ENCODE measurements around the gene CCP110. TPM values are rescaled to one million over a fixed set of nuclear protein-coding genes. Genes with fewer than 3 reads are reported as not detected.

Gene CCP110
- polyA plus RNA-seq, 1 experiment, result 2.6 TPM

- H3K27me3 ChIP-seq (ENCODE audit: control insufficient read depth, insufficient read depth, low read length), result no peaks in the 10 kb centered on the region
- ChIA-PET CTCF (interaction anchor here (1.0 kb wide), 2 partner anchors 8 to 420 kb away, joined by 3 to 6 read pairs; no protein-coding TSS in a partner anchor), POLR2A (no interaction called here)
- no peak for TF ChIP-seq CTCF (IDR thresholded peaks at IDR 0.05; ENCODE audit: insufficient read depth, low read depth, low read length)
- H3K36me3 ChIP-seq (ENCODE audit: control insufficient read depth, insufficient read depth, low read length), result peaks cover 6% of the 10 kb centered on the region; the same call in 1 of the 2 replicates
- no peak overlapping the region for H3K4me3 ChIP-seq (ENCODE audit: low read depth, low read length)
- no peak for DNase-seq (ENCODE audit: low read depth)
Measured at GRCh38 chr16:19505600-19506303, 18.0 kb upstream of the CCP110 start.

GRCh38 chr16:19506965-19507364 is 16.8 kb upstream of the CCP110 start:
- CTCF ChIA-PET, result interaction anchor here (1.0 to 1.3 kb wide), 2 partner anchors 9 to 421 kb away, joined by 5 to 6 read pairs; no protein-coding TSS in a partner anchor
- no peak for TF ChIP-seq CTCF (IDR thresholded peaks at IDR 0.05; ENCODE audit: insufficient read depth, low read depth, low read length)
- no peak overlapping the region for H3K4me3 ChIP-seq (ENCODE audit: low read depth, low read length)
- no peak for DNase-seq (ENCODE audit: low read depth)
- H3K36me3 ChIP-seq (ENCODE audit: control insufficient read depth, insufficient read depth, low read length), result peaks cover 4% of the 10 kb centered on the region; the same call in 1 of the 2 replicates
- POLR2A ChIA-PET, result no interaction called here
- no peaks in the 10 kb centered on the region for H3K27me3 ChIP-seq (ENCODE audit: control insufficient read depth, insufficient read depth, low read length)

GRCh38 chr16:19507867-19508266 is 15.9 kb upstream of the CCP110 start:
- TF ChIP-seq CTCF (IDR thresholded peaks at IDR 0.05; ENCODE audit: insufficient read depth, low read depth, low read length), result no peak
- Histone ChIP-seq H3K4me3 (ENCODE audit: low read depth, low read length) (no peak overlapping the region), H3K36me3 (ENCODE audit: control insufficient read depth, insufficient read depth, low read length) (peaks cover 2% of the 10 kb centered on the region; the same call in 1 of the 2 replicates), H3K27me3 (ENCODE audit: control insufficient read depth, insufficient read depth, low read length) (no peaks in the 10 kb centered on the region)
- ChIA-PET POLR2A (no interaction called here), CTCF (interaction anchor here (0.9 to 1.3 kb wide), 2 partner anchors 11 to 19 kb away, joined by 3 read pairs; no protein-coding TSS in a partner anchor)
- DNase-seq (ENCODE audit: low read depth), result no peak

- ChIA-PET CTCF (interaction anchor here (5.7 kb wide), 1 partner anchor 9 kb away, joined by 25 read pairs; no protein-coding TSS in a partner anchor), POLR2A (no interaction called here)
- no peak for TF ChIP-seq CTCF (IDR thresholded peaks at IDR 0.05; ENCODE audit: insufficient read depth, low read depth, low read length)
Measured at GRCh38 chr16:19512297-19512696, 11.4 kb upstream of the CCP110 start.

GRCh38 chr16:19513377-19514053 is 10.2 kb upstream of the CCP110 start:
- Histone ChIP-seq H3K4me3 (ENCODE audit: low read depth, low read length) (no peak overlapping the region), H3K36me3 (ENCODE audit: control insufficient read depth, insufficient read depth, low read length) (no peaks in the 10 kb centered on the region; the same call in none of the 2 replicates), H3K27me3 (ENCODE audit: control insufficient read depth, insufficient read depth, low read length) (no peaks in the 10 kb centered on the region)
- TF ChIP-seq CTCF (IDR thresholded peaks at IDR 0.05; ENCODE audit: insufficient read depth, low read depth, low read length), result no peak
- DNase-seq (ENCODE audit: low read depth), result no peak
- ChIA-PET POLR2A (interaction anchor here (0.6 kb wide), 1 partner anchor 11 kb away, joined by 5 read pairs; no protein-coding TSS in a partner anchor), CTCF (interaction anchor here (1.2 to 5.7 kb wide), 2 partner anchors 8 to 10 kb away, joined by 3 to 25 read pairs; no protein-coding TSS in a partner anchor)

More at GRCh38 chr16:19512297-19512696, 11.4 kb upstream of the CCP110 start:
- H3K27me3 ChIP-seq (ENCODE audit: control insufficient read depth, insufficient read depth, low read length), result no peaks in the 10 kb centered on the region
- DNase-seq (ENCODE audit: low read depth), result no peak
- no peak overlapping the region for H3K4me3 ChIP-seq (ENCODE audit: low read depth, low read length)
- H3K36me3 ChIP-seq (ENCODE audit: control insufficient read depth, insufficient read depth, low read length), result no peaks in the 10 kb centered on the region; the same call in none of the 2 replicates
